B cell (primary cell): Measurements from ENCODE around the gene ARHGAP26. TPM values are rescaled to one million over a fixed set of nuclear protein-coding genes. Genes with fewer than 3 reads are reported as not detected.

Experiments
- ATAC-seq: fragments of 200-7000 bp; cut with Tn5 transposase; one replicate; pipeline ENCODE4 v1.10.0; 2021; ENCODE audit warnings: low read depth, mild to moderate bottlenecking, moderate number of reproducible peaks, moderate library complexity
- CTCF ChIA-PET: fragments of 350-600 bp; sonication (Branson Sonifier 250); formaldehyde crosslinking; loops from one replicate; lab custom pipeline; 2021; ENCODE audit warnings: antibody characterized with exemption, inconsistent platforms; lab: Charles Lee
- POLR2A ChIA-PET: fragments of 350-600 bp; sonication (Branson Sonifier 250); formaldehyde crosslinking; loops from one replicate; lab custom pipeline; 2021; ENCODE audit warnings: antibody characterized with exemption; lab: Charles Lee
- DNase-seq: peaks from one replicate; pipeline ENCODE4 v3.0.0; 2013
- H2AFZ ChIP-seq: 2 replicates; pipeline ENCODE4 v1.6.1; 2012; ENCODE audit warnings: mild to moderate bottlenecking, low read depth, low read length; ENCODE audit not compliant: insufficient read depth, poor library complexity, severe bottlenecking
- H3K27ac ChIP-seq, 2 donors: 1 replicate in 1 of 2; 2 replicates in 1 of 2; pipeline ENCODE4 v1.5.1; 2012 to 2013; ENCODE audit warnings: low read length in 2 of 2, mild to moderate bottlenecking in 2 of 2, moderate library complexity in 1 of 2
- H3K27me3 ChIP-seq, 4 experiments: fragments of 200-600 bp in 1 of 4; sonication (generic) in 1 of 4; replicated peaks in 1 of 4; 1 replicate in 2 of 4; 2 replicates in 2 of 4; pipeline versions ENCODE4 v1.6.1 to v1.7.0; 2013 to 2016; ENCODE audit warnings: low read length in 3 of 4, mild to moderate bottlenecking in 2 of 4, mixed read lengths in 1 of 4, moderate library complexity in 1 of 4; ENCODE audit not compliant: insufficient read depth in 4 of 4, control insufficient read depth in 3 of 4; ENCODE audit errors: control extremely low read depth in 1 of 4
- H3K36me3 ChIP-seq, 2 experiments: replicated peaks in 1 of 2; 1 replicate in 1 of 2; 2 replicates in 1 of 2; pipeline versions ENCODE4 v1.6.1 to v1.7.1; 2013; ENCODE audit warnings: low read length in 1 of 2; ENCODE audit not compliant: insufficient read depth in 2 of 2, control insufficient read depth in 1 of 2; ENCODE audit errors: control extremely low read depth in 1 of 2, extremely low read depth in 1 of 2
- H3K4me1 ChIP-seq, 2 donors: fragments of 200-600 bp in 1 of 2; sonication (generic) in 1 of 2; 1 replicate in 1 of 2; 2 replicates in 1 of 2; pipeline versions ENCODE4 v1.5.1 to v1.6.1; 2013 to 2017; ENCODE audit warnings: low read length in 2 of 2; ENCODE audit not compliant: control insufficient read depth in 2 of 2, insufficient read depth in 2 of 2
- H3K4me2 ChIP-seq: replicated peaks from 2 replicates; pipeline ENCODE3; 2012; ENCODE audit warnings: mild to moderate bottlenecking, low read depth, low read length; ENCODE audit not compliant: poor library complexity, severe bottlenecking
- H3K4me3 ChIP-seq, 5 experiments: fragments of 200-600 bp in 1 of 5; sonication (generic) in 1 of 5; 1 replicate in 3 of 5; 2 replicates in 2 of 5; pipeline versions ENCODE4 v1.5.1 to v1.7.0; 2011 to 2016; ENCODE audit warnings: low read length in 4 of 5, mild to moderate bottlenecking in 4 of 5, low read depth in 2 of 5, control low read depth in 1 of 5, moderate library complexity in 1 of 5; ENCODE audit not compliant: insufficient read depth in 1 of 5; ENCODE audit errors: control extremely low read depth in 1 of 5, extremely low read depth in 1 of 5
- H3K79me2 ChIP-seq: fragments of 200-600 bp; sonication (generic); one replicate; pipeline ENCODE4 v1.6.0; 2016; ENCODE audit warnings: low read length; ENCODE audit not compliant: control insufficient read depth, insufficient read depth
- H3K9ac ChIP-seq: fragments of 200-600 bp; sonication (generic); 2 replicates; pipeline ENCODE4 v1.6.1; 2017; ENCODE audit warnings: mild to moderate bottlenecking, low read length, moderate library complexity
- H3K9me3 ChIP-seq, 3 donors: one replicate each; pipeline versions ENCODE4 v1.6.1 to v1.7.1; 2013; ENCODE audit warnings: low read length in 2 of 3; ENCODE audit not compliant: control insufficient read depth in 2 of 3, insufficient read depth in 1 of 3; ENCODE audit errors: control extremely low read depth in 1 of 3
- H4K20me1 ChIP-seq: 2 replicates; pipeline ENCODE4 v1.6.0; 2012; ENCODE audit warnings: mild to moderate bottlenecking, low read length; ENCODE audit not compliant: insufficient read depth, control insufficient read depth, poor library complexity, severe bottlenecking
- H3K27ac Mint-ChIP-seq: one replicate; pipeline ENCODE4 v1.8.0; 2021; ENCODE audit warnings: mixed read lengths
- H3K27me3 Mint-ChIP-seq: one replicate; pipeline ENCODE4 v1.8.0; 2021; ENCODE audit warnings: mixed read lengths
- H3K4me1 Mint-ChIP-seq: one replicate; pipeline ENCODE4 v1.8.0; 2021; ENCODE audit warnings: mixed read lengths
- H3K4me3 Mint-ChIP-seq: one replicate; pipeline ENCODE4 v1.8.0; 2021; ENCODE audit warnings: mixed read lengths
- H3K9me3 Mint-ChIP-seq: one replicate; pipeline ENCODE4 v1.8.0; 2022; ENCODE audit warnings: mixed read lengths; ENCODE audit not compliant: insufficient read depth
- CTCF ChIP-seq: fragments of 200-600 bp; IDR thresholded peaks from one replicate; pipeline ENCODE4 v1.8.0; 2022; ENCODE audit warnings: antibody characterized with exemption, mild to moderate bottlenecking
- EZH2 ChIP-seq: IDR thresholded peaks from 2 replicates; pipeline ENCODE4 v1.6.1; 2012; ENCODE audit warnings: borderline replicate concordance, low read depth, mild to moderate bottlenecking, moderate library complexity, low read length; ENCODE audit not compliant: insufficient read depth, poor library complexity, severe bottlenecking
- WGBS: methylation state at CpG from one replicate; pipeline ENCODE4 v1.1.5; 2013; ENCODE audit warnings: missing lambda C conversion rate; ENCODE audit not compliant: insufficient coverage; 5-methylcytosine and 5-hydroxymethylcytosine counted together
- intact Hi-C: fragments of 100-400 bp; cut with micrococcal nuclease; formaldehyde crosslinking; loops from one replicate; pipeline ENCODE4 v1.10.0; 2022
- polyA plus RNA-seq: library from polyadenylated mRNA; depleted of rRNA; stranded (reverse); fragments of >200 nt; gene quantifications from 2 replicates; pipeline ENCODE4 v1.2.3, GENCODE V29; 2012
- total RNA-seq, 2 donors: library from RNA; stranded (reverse); fragments of 120-200 nt in 1 of 2; gene quantifications; 1 replicate in 1 of 2; 2 replicates in 1 of 2; pipeline versions ENCODE4 v1.2.3 to v1.2.4, GENCODE V29; 2013 to 2022

ARHGAP26 gene
- total and polyA plus RNA-seq, 2 donors (not counting 1 experiment from before 2014, with no cell fraction given): 1.8 to 22.5 TPM

DNA sequence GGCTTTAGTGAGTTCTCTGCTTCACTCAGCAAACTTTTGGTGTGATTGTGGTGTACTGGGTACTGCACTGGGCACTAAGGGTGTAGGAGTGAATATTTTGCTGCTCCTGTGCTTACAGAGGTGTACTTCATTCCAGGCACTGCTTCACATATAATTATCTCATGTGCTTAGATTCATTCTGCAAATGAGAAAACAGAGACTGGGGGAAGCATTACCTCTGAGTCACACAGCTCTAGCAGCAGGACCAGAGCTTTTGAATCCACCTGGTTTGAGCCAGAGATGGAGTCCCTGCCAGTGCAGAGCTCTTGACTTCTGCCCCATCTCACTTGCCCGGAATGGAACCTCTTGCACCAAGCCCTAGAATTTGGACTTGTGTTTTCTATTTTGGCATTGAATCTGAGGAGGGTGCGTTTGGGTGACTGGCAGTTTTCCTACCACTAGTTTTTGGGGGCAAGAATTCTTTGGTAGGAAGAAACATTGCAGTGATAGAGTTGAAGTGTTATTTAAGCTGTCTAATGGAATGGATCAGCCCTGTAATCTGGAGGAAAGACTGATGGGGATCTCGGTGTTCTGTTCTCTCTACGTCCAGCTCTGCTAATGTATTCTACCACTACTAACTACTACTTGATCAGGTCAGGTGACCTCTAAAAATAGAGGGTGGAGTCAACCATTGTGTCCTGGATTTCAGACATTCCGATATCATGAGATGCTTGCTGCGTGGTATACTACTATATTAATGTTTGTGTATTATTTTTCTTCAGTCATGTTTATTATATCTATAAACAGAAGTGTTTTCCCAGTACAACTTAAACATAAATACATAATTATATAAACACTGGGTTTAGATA, 2.5 kb downstream of the ARHGAP26 start:
- H3K4me2 ChIP-seq: no peak overlapping the region
- H2AFZ ChIP-seq: no peak overlapping the region
- H3K27ac ChIP-seq: no peak overlapping the region
- Mint-ChIP-seq H3K27ac (no peak overlapping the region), H3K9me3 (no peaks in the 10 kb centered on the region), H3K4me3 (peak overlapping the region; percentile 24), H3K27me3 (no peaks in the 10 kb centered on the region), H3K4me1 (peaks cover 20% of the 10 kb centered on the region)
- POLR2A ChIA-PET: no interaction called here
- no peak for DNase-seq
- peak overlapping the region in 1 of 5 experiments; percentile 90 for H3K4me3 ChIP-seq
- no peak overlapping the region for H3K9ac ChIP-seq
- ATAC-seq: no peak
- CTCF ChIA-PET: interaction anchor here (0.6 to 2.5 kb wide), 5 partner anchors 8 to 95 kb away, joined by 3 to 12 read pairs (median 3); no protein-coding TSS in a partner anchor
- TF ChIP-seq EZH2 (no peak), CTCF (no peak)
- H3K79me2 ChIP-seq: peaks cover 26% of the 10 kb centered on the region
- no peaks in the 10 kb centered on the region for H3K36me3 ChIP-seq
- no peaks in the 10 kb centered on the region for H3K9me3 ChIP-seq
- WGBS: 100% methylated on average over 1 of the region's 6 CpGs
- no peaks in the 10 kb centered on the region for H3K27me3 ChIP-seq
- no peaks in the 10 kb centered on the region for H4K20me1 ChIP-seq
- intact Hi-C loops: loop anchor here (5.0 kb wide), 2 partner anchors 630 to 1415 kb away; partner anchors contain the start of gene NR3C1
- H3K4me1 ChIP-seq: peaks cover 11 to 12% of the 10 kb centered on the region in 2 donors

GRCh38 chr5:142777099-142777498, 6.9 kb downstream of the ARHGAP26 start:
- Histone ChIP-seq H3K4me3 (no peak overlapping the region), H3K27me3 (no peaks in the 10 kb centered on the region), H4K20me1 (no peaks in the 10 kb centered on the region), H3K36me3 (no peaks in the 10 kb centered on the region), H3K4me1 (no peaks in the 10 kb centered on the region), H3K27ac (no peak overlapping the region), H3K9me3 (no peaks in the 10 kb centered on the region), H2AFZ (no peak overlapping the region), H3K4me2 (no peak overlapping the region), H3K79me2 (peaks cover 41% of the 10 kb centered on the region), H3K9ac (no peak overlapping the region)
- ATAC-seq: no peak
- ChIA-PET POLR2A (no interaction called here), CTCF (interaction anchor here (1.5 kb wide), 2 partner anchors 8 to 104 kb away, joined by 3 read pairs; no protein-coding TSS in a partner anchor)
- no peak for DNase-seq
- Mint-ChIP-seq H3K27ac (no peak overlapping the region), H3K4me1 (peaks cover 11% of the 10 kb centered on the region), H3K9me3 (no peaks in the 10 kb centered on the region), H3K4me3 (no peak overlapping the region), H3K27me3 (no peaks in the 10 kb centered on the region)
- intact Hi-C loops: no loop called here
- 100% methylated on average over 1 of the region's 2 CpGs for WGBS
- TF ChIP-seq EZH2 (no peak), CTCF (no peak)
